ENCODE measurements around the gene HRNR.

Gene HRNR

GRCh38 chr1:152188673-152189591 is 35.1 kb downstream of the HRNR start:
- DNase-seq: peak; percentile 62

GRCh38 chr1:152186556-152187285 is 37.3 kb downstream of the HRNR start:
- DNase-seq: no peak

- DNase-seq: peak; percentile 11
Observed at GRCh38 chr1:152185544-152186391, 38.2 kb downstream of the HRNR start.

- no peak for DNase-seq
Observed at GRCh38 chr1:152182944-152183361, 41.0 kb downstream of the HRNR start.

GRCh38 chr1:152182431-152182830 is 41.6 kb downstream of the HRNR start:
- DNase-seq: no peak

GRCh38 chr1:152179566-152179965 is 44.4 kb downstream of the HRNR start:
- no peak for DNase-seq

GRCh38 chr1:152170287-152170905 is 53.6 kb downstream of the HRNR start:
- no peak for DNase-seq

- DNase-seq: no peak
Observed at GRCh38 chr1:152169366-152170025, 54.5 kb downstream of the HRNR start.

- DNase-seq: no peak
Observed at GRCh38 chr1:152168535-152168868, 55.5 kb downstream of the HRNR start.

GRCh38 chr1:152167835-152168534 is 56.0 kb downstream of the HRNR start:
- no peak for DNase-seq

- no peak for DNase-seq
Observed at GRCh38 chr1:152166966-152167365, 57.0 kb downstream of the HRNR start.

- DNase-seq: no peak
Observed at GRCh38 chr1:152165286-152166077, 58.5 kb downstream of the HRNR start.

GRCh38 chr1:152164517-152165136 is 59.4 kb downstream of the HRNR start:
- no peak for DNase-seq

- no peak for DNase-seq
Observed at GRCh38 chr1:152162792-152163463, 61.1 kb downstream of the HRNR start.

All from effector CD4-positive, alpha-beta T cell (primary cell).